Peyer's patch (tissue), 4 donors: ENCODE data around the gene CNOT1.

ENCODE experiments used
- POLR2A ChIP-seq, 2 donors: fragments of 450-650 bp; IDR thresholded peaks; one replicate each; pipeline ENCODE4 v1.5.1; 2017; ENCODE audit warnings: antibody characterized with exemption in 2 of 2, mild to moderate bottlenecking in 2 of 2, moderate library complexity in 2 of 2
- TF ChIP-seq, protein P1 (sequence below), 6 experiments: fragments of 450-650 bp in 4 of 6; fragments of 200-600 bp in 2 of 6; sonication (generic) in 1 of 6; IDR thresholded peaks; one replicate each; pipeline ENCODE4 v1.5.1; 2017 to 2019; ENCODE audit warnings: antibody characterized with exemption in 6 of 6, mild to moderate bottlenecking in 3 of 6, moderate library complexity in 1 of 6

DNA sequence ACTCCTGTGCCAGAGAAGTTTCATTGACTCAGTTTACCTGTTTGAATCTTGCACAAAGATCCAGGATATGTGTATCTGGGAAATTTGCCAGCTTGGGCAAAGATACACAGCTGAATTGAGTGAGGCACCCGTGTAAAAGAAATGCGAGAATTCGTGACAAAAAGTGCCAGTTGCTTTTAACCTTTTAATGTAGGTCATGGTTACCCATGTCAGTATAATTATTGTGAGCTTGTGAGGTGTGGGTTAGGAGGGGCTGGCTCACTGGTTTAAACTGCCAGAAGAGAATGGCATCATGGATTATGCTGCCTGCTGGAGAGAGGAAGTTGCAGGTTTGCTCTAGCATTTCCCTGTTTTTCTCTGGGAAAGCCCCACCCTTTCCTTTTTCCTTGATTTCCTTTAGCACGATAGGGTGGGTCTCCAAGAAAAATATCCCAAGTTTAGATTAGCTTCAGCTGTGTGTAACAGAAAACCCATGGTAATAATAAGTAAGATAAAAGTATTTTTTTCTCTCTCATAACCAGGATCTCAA, 154.5 kb downstream of the CNOT1 start:
- TF ChIP-seq, protein P1, sequence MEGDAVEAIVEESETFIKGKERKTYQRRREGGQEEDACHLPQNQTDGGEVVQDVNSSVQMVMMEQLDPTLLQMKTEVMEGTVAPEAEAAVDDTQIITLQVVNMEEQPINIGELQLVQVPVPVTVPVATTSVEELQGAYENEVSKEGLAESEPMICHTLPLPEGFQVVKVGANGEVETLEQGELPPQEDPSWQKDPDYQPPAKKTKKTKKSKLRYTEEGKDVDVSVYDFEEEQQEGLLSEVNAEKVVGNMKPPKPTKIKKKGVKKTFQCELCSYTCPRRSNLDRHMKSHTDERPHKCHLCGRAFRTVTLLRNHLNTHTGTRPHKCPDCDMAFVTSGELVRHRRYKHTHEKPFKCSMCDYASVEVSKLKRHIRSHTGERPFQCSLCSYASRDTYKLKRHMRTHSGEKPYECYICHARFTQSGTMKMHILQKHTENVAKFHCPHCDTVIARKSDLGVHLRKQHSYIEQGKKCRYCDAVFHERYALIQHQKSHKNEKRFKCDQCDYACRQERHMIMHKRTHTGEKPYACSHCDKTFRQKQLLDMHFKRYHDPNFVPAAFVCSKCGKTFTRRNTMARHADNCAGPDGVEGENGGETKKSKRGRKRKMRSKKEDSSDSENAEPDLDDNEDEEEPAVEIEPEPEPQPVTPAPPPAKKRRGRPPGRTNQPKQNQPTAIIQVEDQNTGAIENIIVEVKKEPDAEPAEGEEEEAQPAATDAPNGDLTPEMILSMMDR (IDR thresholded peaks at IDR 0.05): no peak
- no peak for TF ChIP-seq POLR2A (IDR thresholded peaks at IDR 0.05)
